T-helper 2 cell treated with Interferon-gamma antibody and Interleukin-4, amounts not matched to agents 100 ng/mL and 5 ng/mL, for 36 hours (primary cell): Measurements from ENCODE around the gene SPPL3. TPM values are rescaled to one million over a fixed set of nuclear protein-coding genes. Genes with fewer than 3 reads are reported as not detected.
"Not testable (repeated sequence)": the region's sequence is repeated elsewhere in the genome, so short reads cannot be mapped to it uniquely, and the experiment has no call there.

Source experiments
- intact Hi-C: fragments of 100-400 bp; cut with micrococcal nuclease; formaldehyde crosslinking; loops from one replicate; pipeline ENCODE4 v1.15.1; 2023
- total RNA-seq: library from RNA; stranded (reverse); gene quantifications from 2 replicates; pipeline ENCODE4 v1.2.3, GENCODE V29; 2022

Gene SPPL3
- total RNA-seq, 1 donor from 2014 or later = 33.8 TPM

- intact Hi-C loops = no loop called here
Measured at GRCh38 chr12:120845696-120846095, 58.5 kb downstream of the SPPL3 start.

- intact Hi-C loops = no loop called here
Measured at GRCh38 chr12:120844768-120845449, 59.2 kb downstream of the SPPL3 start.

- intact Hi-C loops = no loop called here
Measured at GRCh38 chr12:120844297-120844696, 59.9 kb downstream of the SPPL3 start.

GRCh38 chr12:120843472-120843871, 60.7 kb downstream of the SPPL3 start:
- intact Hi-C loops = no loop called here

- intact Hi-C loops = no loop called here
Measured at GRCh38 chr12:120842595-120842994, 61.6 kb downstream of the SPPL3 start.

- intact Hi-C loops = no loop called here
Measured at GRCh38 chr12:120841525-120841924, 62.6 kb downstream of the SPPL3 start.

- intact Hi-C loops = no loop called here
Measured at GRCh38 chr12:120839503-120839902, 64.7 kb downstream of the SPPL3 start.

GRCh38 chr12:120838629-120839383, 65.4 kb downstream of the SPPL3 start:
- intact Hi-C loops = not testable (repeated sequence)

- intact Hi-C loops = no loop called here
Measured at GRCh38 chr12:120836114-120836684, 68.0 kb downstream of the SPPL3 start.

- intact Hi-C loops = no loop called here
Measured at GRCh38 chr12:120835657-120836056, 68.5 kb downstream of the SPPL3 start.

- intact Hi-C loops = no loop called here
Measured at GRCh38 chr12:120835304-120835612, 68.9 kb downstream of the SPPL3 start.

GRCh38 chr12:120834489-120835303, 69.5 kb downstream of the SPPL3 start:
- intact Hi-C loops = no loop called here

GRCh38 chr12:120833849-120834248, 70.3 kb downstream of the SPPL3 start:
- intact Hi-C loops = no loop called here

GRCh38 chr12:120832737-120833136, 71.4 kb downstream of the SPPL3 start:
- intact Hi-C loops = no loop called here

- intact Hi-C loops = no loop called here
Measured at GRCh38 chr12:120831648-120832267, 72.4 kb downstream of the SPPL3 start.

- intact Hi-C loops = no loop called here
Measured at GRCh38 chr12:120830966-120831365, 73.2 kb downstream of the SPPL3 start.

GRCh38 chr12:120830052-120830940, 73.9 kb downstream of the SPPL3 start:
- intact Hi-C loops = no loop called here

- intact Hi-C loops = no loop called here
Measured at GRCh38 chr12:120826335-120826734, 77.8 kb downstream of the SPPL3 start.

GRCh38 chr12:120825337-120825736, 78.8 kb downstream of the SPPL3 start:
- intact Hi-C loops = no loop called here

GRCh38 chr12:120822832-120823503, 81.2 kb downstream of the SPPL3 start:
- intact Hi-C loops = no loop called here
